Brain microvascular endothelial cell (primary cell): ENCODE measurements around the gene RALGPS1.

Experiments used
- DNase-seq: peaks from one replicate; pipeline ENCODE4 v3.0.0-alpha.2; 2020
- H3K27ac ChIP-seq: fragments of 250-450 bp; sonication (Bioruptor Pico); 2 replicates; pipeline ENCODE4 v1.5.1; 2020; ENCODE audit warnings: mild to moderate bottlenecking, moderate library complexity
- H3K27me3 ChIP-seq: fragments of 250-450 bp; sonication (Bioruptor Pico); replicated peaks from 2 replicates; pipeline ENCODE4 v1.5.1; 2020; ENCODE audit warnings: mild to moderate bottlenecking
- H3K36me3 ChIP-seq: fragments of 250-450 bp; sonication (Bioruptor Pico); replicated peaks from 2 replicates; pipeline ENCODE4 v1.5.1; 2020; ENCODE audit warnings: mild to moderate bottlenecking
- H3K4me3 ChIP-seq: 2 replicates; pipeline ENCODE4 v1.5.1; 2011; ENCODE audit warnings: low read depth, mild to moderate bottlenecking, control low read depth, low read length, moderate library complexity
- CTCF ChIP-seq: IDR thresholded peaks from 2 replicates; pipeline ENCODE4 v1.5.1; 2011; ENCODE audit warnings: low read depth, mild to moderate bottlenecking, moderate library complexity, low read length, control low read depth, inconsistent platforms; ENCODE audit errors: missing control alignments
- in situ Hi-C: cut with HindIII; loops from 2 replicates; pipeline ENCODE4 v1.10.0; 2017; ENCODE audit warnings: low sequenced_read_pairs, low pct_ligation_motif_present

The RALGPS1 gene

GRCh38 chr9:126915846-126916543 is 1.4 kb downstream of the RALGPS1 start:
- Histone ChIP-seq H3K27me3 (no peaks in the 10 kb centered on the region), H3K4me3 (no peak overlapping the region), H3K36me3 (no peaks in the 10 kb centered on the region), H3K27ac (no peak overlapping the region)
- DNase-seq = no peak
- TF ChIP-seq CTCF = no peak
- in situ Hi-C loops = no loop called here

- Histone ChIP-seq H3K27ac (no peak overlapping the region), H3K36me3 (no peaks in the 10 kb centered on the region), H3K27me3 (no peaks in the 10 kb centered on the region), H3K4me3 (no peak overlapping the region)
- DNase-seq = no peak
- in situ Hi-C loops = no loop called here
- TF ChIP-seq CTCF = peak; percentile 31
Observed at GRCh38 chr9:126916909-126917308, 2.3 kb downstream of the RALGPS1 start.

- TF ChIP-seq CTCF = no peak
- no peak overlapping the region for H3K4me3 ChIP-seq
- no peak overlapping the region for H3K27ac ChIP-seq
- H3K27me3 ChIP-seq = peaks cover 2% of the 10 kb centered on the region
- H3K36me3 ChIP-seq = no peaks in the 10 kb centered on the region
- in situ Hi-C loops = no loop called here
- no peak for DNase-seq
Observed at GRCh38 chr9:126919193-126919592, 4.6 kb downstream of the RALGPS1 start.

- in situ Hi-C loops = no loop called here
- Histone ChIP-seq H3K4me3 (no peak overlapping the region), H3K27me3 (peaks cover 5% of the 10 kb centered on the region), H3K36me3 (no peaks in the 10 kb centered on the region), H3K27ac (no peak overlapping the region)
- DNase-seq = no peak
- TF ChIP-seq CTCF = no peak
Observed at GRCh38 chr9:126925876-126926275, 11.3 kb downstream of the RALGPS1 start.

- in situ Hi-C loops = no loop called here
- Histone ChIP-seq H3K4me3 (no peak overlapping the region), H3K27ac (no peak overlapping the region), H3K36me3 (no peaks in the 10 kb centered on the region), H3K27me3 (peaks cover 5% of the 10 kb centered on the region)
- TF ChIP-seq CTCF = no peak
- DNase-seq = no peak
Observed at GRCh38 chr9:126926364-126926763, 11.8 kb downstream of the RALGPS1 start.

GRCh38 chr9:126927419-126927818 is 12.8 kb downstream of the RALGPS1 start:
- no peak for DNase-seq
- Histone ChIP-seq H3K27me3 (peaks cover 5% of the 10 kb centered on the region), H3K4me3 (no peak overlapping the region), H3K27ac (no peak overlapping the region), H3K36me3 (no peaks in the 10 kb centered on the region)
- TF ChIP-seq CTCF = no peak
- in situ Hi-C loops = no loop called here
